GM12864 (cell line): ENCODE data around the gene ZNF467.

Source experiments
- DNase-seq: peaks from one replicate; pipeline ENCODE4 v3.0.0-alpha.2; 2011; ENCODE audit warnings: low read depth
- H3K4me3 ChIP-seq: 2 replicates; pipeline ENCODE4 v1.5.1; 2011; ENCODE audit warnings: mild to moderate bottlenecking, low read depth, low read length, control low read depth
- TF ChIP-seq, protein P1 (sequence below): IDR thresholded peaks from 2 replicates; pipeline ENCODE4 v1.5.1; 2011; ENCODE audit warnings: low read depth, mild to moderate bottlenecking, moderate library complexity, low read length, control low read depth, inconsistent platforms; ENCODE audit errors: missing control alignments

The ZNF467 gene

GRCh38 chr7:149781921-149782320 is 8.5 kb upstream of the ZNF467 start:
- DNase-seq, result no peak
- H3K4me3 ChIP-seq, result no peak overlapping the region
- TF ChIP-seq, protein P1, sequence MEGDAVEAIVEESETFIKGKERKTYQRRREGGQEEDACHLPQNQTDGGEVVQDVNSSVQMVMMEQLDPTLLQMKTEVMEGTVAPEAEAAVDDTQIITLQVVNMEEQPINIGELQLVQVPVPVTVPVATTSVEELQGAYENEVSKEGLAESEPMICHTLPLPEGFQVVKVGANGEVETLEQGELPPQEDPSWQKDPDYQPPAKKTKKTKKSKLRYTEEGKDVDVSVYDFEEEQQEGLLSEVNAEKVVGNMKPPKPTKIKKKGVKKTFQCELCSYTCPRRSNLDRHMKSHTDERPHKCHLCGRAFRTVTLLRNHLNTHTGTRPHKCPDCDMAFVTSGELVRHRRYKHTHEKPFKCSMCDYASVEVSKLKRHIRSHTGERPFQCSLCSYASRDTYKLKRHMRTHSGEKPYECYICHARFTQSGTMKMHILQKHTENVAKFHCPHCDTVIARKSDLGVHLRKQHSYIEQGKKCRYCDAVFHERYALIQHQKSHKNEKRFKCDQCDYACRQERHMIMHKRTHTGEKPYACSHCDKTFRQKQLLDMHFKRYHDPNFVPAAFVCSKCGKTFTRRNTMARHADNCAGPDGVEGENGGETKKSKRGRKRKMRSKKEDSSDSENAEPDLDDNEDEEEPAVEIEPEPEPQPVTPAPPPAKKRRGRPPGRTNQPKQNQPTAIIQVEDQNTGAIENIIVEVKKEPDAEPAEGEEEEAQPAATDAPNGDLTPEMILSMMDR, result no peak

DNA sequence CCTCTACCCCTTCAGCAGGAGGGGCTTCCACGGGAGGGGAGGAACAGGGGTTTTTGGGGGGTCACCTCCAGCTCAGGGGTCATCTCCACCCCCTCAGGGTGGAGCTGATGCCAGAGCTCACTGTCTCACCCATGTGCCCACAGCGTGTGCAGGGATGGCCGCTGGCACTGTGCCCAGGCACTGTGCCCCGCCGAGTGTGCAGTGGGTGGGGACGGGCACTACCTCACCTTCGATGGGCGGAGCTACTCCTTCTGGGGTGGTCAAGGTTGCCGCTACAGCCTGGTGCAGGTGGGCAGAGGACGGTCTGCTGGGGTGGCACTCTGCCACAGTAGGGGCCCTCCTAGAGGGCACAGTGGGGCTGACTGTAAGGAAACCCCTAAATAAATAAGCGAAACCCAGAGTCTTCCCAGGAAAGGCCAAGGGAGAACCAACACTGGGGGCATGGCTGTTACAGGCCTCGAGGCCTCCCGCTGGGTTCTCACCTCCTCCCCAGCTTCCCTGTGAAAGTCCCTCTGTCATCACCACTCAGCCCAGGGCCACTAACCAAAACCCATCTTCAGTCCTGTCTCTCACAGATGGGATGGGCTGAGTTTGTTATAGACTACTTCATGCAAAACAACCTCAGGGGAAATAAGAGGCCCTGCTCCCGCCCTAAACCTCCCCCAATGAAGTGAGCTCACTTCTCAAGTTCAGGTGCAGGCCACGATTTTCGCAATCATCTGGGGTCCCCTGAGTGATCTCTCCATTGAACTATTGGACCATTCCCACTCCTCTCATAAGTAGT is 7.4 kb upstream of the ZNF467 start:
- no peak for DNase-seq
- TF ChIP-seq, protein P1, result no peak
- H3K4me3 ChIP-seq, result no peak overlapping the region

DNA sequence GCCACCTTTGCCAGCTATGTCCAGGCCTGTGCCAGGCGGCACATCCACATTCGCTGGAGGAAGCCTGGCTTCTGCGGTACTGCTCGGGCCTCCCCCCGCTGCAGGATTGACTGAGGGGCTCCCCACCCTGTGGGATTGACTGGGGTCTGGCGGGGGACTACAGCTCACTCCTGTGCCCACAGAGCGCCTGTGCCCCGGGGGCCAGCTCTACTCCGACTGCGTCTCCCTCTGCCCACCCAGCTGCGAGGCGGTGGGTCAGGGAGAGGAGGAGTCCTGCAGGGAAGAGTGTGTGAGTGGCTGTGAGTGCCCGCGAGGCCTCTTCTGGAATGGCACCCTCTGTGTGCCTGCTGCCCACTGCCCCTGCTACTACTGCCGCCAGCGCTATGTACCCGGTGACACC is 6.7 kb upstream of the ZNF467 start:
- H3K4me3 ChIP-seq, result no peak overlapping the region
- TF ChIP-seq, protein P1, result no peak
- DNase-seq, result no peak

GRCh38 chr7:149779502-149779805 is 6.1 kb upstream of the ZNF467 start:
- TF ChIP-seq, protein P1, result no peak
- DNase-seq, result no peak
- H3K4me3 ChIP-seq, result no peak overlapping the region

DNA sequence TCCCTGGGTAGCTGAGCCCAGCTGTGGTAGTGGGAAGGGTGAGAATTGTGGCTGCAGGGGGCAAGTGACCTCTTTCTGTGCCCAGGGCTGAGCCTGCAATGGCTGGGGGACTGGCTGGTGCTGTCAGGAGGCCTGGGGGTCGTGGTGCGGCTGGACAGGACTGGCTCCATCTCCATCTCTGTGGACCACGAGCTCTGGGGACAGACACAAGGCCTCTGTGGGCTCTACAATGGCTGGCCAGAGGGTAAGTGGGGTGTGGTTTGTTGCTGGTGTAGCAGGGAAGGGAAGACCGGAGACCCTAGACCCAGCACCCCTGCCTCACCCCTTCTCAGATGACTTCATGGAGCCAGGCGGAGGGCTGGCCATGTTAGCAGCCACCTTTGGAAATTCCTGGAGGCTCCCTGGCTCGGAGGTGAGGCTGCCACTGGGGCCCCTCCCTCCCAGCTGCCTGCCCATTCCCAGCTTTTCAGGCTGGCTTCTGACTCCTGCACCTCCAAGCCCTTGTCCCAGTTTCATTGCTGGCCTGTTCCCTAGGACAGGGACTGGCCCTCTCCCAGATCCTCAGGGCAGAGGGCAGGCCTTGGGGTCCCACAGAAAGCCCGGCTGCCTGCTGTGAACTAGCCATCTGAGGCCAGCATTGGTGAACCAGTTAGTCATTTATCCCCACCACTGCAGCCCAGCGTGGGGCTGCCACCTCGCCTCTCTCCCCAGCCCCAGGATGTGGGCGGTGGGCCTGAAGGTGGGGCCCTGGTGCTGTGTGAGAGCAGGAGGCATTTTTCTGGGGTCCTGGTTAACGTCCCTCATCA is 5.5 kb upstream of the ZNF467 start:
- TF ChIP-seq, protein P1, result no peak
- no peak for DNase-seq
- H3K4me3 ChIP-seq, result no peak overlapping the region

DNA sequence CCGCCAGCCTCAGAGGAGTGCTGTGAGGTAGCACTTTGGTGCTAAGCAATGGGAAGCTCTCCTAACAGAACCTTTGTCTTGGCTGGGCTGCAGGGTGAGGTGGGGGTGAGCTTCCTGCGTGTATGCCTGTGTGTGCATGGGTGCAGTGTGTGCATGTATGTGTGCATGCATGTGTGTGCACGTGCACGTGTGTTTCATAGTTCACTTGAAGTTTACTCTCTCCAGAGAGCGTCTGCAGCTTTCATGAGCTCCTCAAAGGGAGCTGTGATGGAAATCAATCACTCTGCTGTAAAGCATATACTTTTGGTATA is 4.9 kb upstream of the ZNF467 start:
- no peak overlapping the region for H3K4me3 ChIP-seq
- no peak for DNase-seq
- TF ChIP-seq, protein P1, result no peak
